ENCODE measurements around the gene STRA8. TPM values are rescaled to one million over a fixed set of nuclear protein-coding genes. Genes with fewer than 3 reads are reported as not detected.

Gene STRA8
- total and polyA plus RNA-seq, 2 of the 13 experiments (the other 11 are each of a cell fraction or from before 2014, with no cell fraction given), result not detected

DNA sequence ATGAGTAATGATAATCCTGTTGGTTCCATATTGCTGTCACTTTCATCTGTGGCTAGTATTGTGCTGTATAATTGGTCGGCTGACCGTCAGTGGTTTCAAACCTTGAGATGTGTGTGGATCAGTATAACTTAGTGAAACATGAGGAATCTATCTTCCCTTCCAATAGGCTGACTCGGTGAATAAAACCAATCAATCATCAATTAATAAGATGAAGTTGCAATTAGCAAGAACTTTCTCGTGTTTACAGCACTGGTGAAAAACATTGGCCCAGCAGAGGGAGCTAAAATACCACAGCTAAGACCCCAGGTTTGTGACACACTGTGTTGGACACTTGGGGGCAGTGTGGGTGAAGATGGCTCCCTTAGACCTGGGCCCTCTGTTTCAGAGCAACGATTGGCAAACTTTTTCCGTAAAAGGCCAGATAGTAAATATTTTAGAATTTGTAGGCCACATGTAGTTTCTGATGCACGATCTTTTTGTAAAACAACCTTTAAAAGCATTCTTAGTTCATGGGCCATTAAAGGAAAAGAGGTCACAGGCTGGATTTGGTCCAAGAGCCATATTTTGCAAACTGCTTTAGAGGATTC lies 47.8 kb downstream of the STRA8 start (continued):
- TF ChIP-seq ZNF709 (CRISPR knock-in tag; IDR thresholded peaks at IDR 0.05) (peak; percentile 26; the same call in 1 of the 2 replicates), ZNF672 (CRISPR knock-in tag; IDR thresholded peaks at IDR 0.05) (no peak), PLRG1 (conservative IDR thresholded peaks at IDR 0.05) (no peak), SRSF4 (IDR thresholded peaks at IDR 0.05; ENCODE audit: low read depth, low read length, poor library complexity, severe bottlenecking) (no peak), ZBTB38 (CRISPR knock-in tag; IDR thresholded peaks at IDR 0.05) (no peak), KDM5B (CRISPR knock-in tag; IDR thresholded peaks at IDR 0.05; ENCODE audit: borderline replicate concordance) (no peak), PAF1 (CRISPR knock-in tag; IDR thresholded peaks at IDR 0.05) (no peak), TBL1XR1 (IDR thresholded peaks at IDR 0.05; ENCODE audit: borderline replicate concordance, low read length, partially characterized antibody) (no peak), ZFAT (CRISPR knock-in tag; conservative IDR thresholded peaks at IDR 0.05) (no peak), NAIF1 (CRISPR knock-in tag; IDR thresholded peaks at IDR 0.05; ENCODE audit: borderline replicate concordance) (no peak), KAT8 (CRISPR knock-in tag; IDR thresholded peaks at IDR 0.05) (0 out of 2 replicates have a peak, but pooled peaks have one; percentile 44), RXRA (CRISPR knock-in tag; IDR thresholded peaks at IDR 0.05) (no peak), CEBPG (CRISPR knock-in tag; IDR thresholded peaks at IDR 0.05) (peak; percentile 47; the same call in 1 of the 2 replicates), POLR2AphosphoS5 (IDR thresholded peaks at IDR 0.05; ENCODE audit: low read depth, low read length) (no peak), MTF1 (CRISPR knock-in tag; IDR thresholded peaks at IDR 0.05) (no peak), NCOA2 (CRISPR knock-in tag; IDR thresholded peaks at IDR 0.05) (no peak), ZNF790 (CRISPR knock-in tag; IDR thresholded peaks at IDR 0.05; ENCODE audit: borderline replicate concordance) (no peak), ZNF598 (CRISPR knock-in tag; IDR thresholded peaks at IDR 0.05; ENCODE audit: borderline replicate concordance) (no peak), ZNF451 (CRISPR knock-in tag; IDR thresholded peaks at IDR 0.05) (no peak), HES4 (CRISPR knock-in tag; IDR thresholded peaks at IDR 0.05; ENCODE audit: borderline replicate concordance) (no peak), ZBTB46 (CRISPR knock-in tag; IDR thresholded peaks at IDR 0.05; ENCODE audit: borderline replicate concordance) (no peak), ZNF878 (CRISPR knock-in tag; IDR thresholded peaks at IDR 0.05) (no peak), ZNF616 (CRISPR knock-in tag; IDR thresholded peaks at IDR 0.05; ENCODE audit: low read depth) (no peak), MYNN (CRISPR knock-in tag; IDR thresholded peaks at IDR 0.05; ENCODE audit: low read depth) (no peak), NPAS2 (CRISPR knock-in tag; IDR thresholded peaks at IDR 0.05; ENCODE audit: borderline replicate concordance) (no peak)
- TF ChIP-seq, protein P1, sequence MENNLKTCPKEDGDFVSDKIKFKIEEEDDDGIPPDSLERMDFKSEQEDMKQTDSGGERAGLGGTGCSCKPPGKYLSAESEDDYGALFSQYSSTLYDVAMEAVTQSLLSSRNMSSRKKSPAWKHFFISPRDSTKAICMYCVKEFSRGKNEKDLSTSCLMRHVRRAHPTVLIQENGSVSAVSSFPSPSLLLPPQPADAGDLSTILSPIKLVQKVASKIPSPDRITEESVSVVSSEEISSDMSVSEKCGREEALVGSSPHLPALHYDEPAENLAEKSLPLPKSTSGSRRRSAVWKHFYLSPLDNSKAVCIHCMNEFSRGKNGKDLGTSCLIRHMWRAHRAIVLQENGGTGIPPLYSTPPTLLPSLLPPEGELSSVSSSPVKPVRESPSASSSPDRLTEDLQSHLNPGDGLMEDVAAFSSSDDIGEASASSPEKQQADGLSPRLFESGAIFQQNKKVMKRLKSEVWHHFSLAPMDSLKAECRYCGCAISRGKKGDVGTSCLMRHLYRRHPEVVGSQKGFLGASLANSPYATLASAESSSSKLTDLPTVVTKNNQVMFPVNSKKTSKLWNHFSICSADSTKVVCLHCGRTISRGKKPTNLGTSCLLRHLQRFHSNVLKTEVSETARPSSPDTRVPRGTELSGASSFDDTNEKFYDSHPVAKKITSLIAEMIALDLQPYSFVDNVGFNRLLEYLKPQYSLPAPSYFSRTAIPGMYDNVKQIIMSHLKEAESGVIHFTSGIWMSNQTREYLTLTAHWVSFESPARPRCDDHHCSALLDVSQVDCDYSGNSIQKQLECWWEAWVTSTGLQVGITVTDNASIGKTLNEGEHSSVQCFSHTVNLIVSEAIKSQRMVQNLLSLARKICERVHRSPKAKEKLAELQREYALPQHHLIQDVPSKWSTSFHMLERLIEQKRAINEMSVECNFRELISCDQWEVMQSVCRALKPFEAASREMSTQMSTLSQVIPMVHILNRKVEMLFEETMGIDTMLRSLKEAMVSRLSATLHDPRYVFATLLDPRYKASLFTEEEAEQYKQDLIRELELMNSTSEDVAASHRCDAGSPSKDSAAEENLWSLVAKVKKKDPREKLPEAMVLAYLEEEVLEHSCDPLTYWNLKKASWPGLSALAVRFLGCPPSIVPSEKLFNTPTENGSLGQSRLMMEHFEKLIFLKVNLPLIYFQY (CRISPR knock-in tag; IDR thresholded peaks at IDR 0.05; ENCODE audit: borderline replicate concordance), result no peak
- TF ChIP-seq, protein P2, sequence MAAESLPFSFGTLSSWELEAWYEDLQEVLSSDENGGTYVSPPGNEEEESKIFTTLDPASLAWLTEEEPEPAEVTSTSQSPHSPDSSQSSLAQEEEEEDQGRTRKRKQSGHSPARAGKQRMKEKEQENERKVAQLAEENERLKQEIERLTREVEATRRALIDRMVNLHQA (CRISPR knock-in tag; IDR thresholded peaks at IDR 0.05), result no peak
